GM03348 (cell line): Measurements from ENCODE around the gene MTCL1.

Source experiments
- DNase-seq: peaks from one replicate; pipeline ENCODE4 v3.0.0; 2012; ENCODE audit warnings: low spot score

MTCL1 gene

GRCh38 chr18:8812631-8813030 is 107.3 kb downstream of the MTCL1 start:
- no peak for DNase-seq

- DNase-seq = peak; percentile 72
Observed at GRCh38 chr18:8813611-8814010, 108.3 kb downstream of the MTCL1 start.

GRCh38 chr18:8814206-8814605 is 108.8 kb downstream of the MTCL1 start:
- DNase-seq = peak; percentile 61

GRCh38 chr18:8816220-8816619 is 110.9 kb downstream of the MTCL1 start:
- no peak for DNase-seq

- peak; percentile 68 for DNase-seq
Observed at GRCh38 chr18:8816816-8817215, 111.5 kb downstream of the MTCL1 start.

GRCh38 chr18:8818982-8819381 is 113.6 kb downstream of the MTCL1 start:
- DNase-seq = no peak

DNA sequence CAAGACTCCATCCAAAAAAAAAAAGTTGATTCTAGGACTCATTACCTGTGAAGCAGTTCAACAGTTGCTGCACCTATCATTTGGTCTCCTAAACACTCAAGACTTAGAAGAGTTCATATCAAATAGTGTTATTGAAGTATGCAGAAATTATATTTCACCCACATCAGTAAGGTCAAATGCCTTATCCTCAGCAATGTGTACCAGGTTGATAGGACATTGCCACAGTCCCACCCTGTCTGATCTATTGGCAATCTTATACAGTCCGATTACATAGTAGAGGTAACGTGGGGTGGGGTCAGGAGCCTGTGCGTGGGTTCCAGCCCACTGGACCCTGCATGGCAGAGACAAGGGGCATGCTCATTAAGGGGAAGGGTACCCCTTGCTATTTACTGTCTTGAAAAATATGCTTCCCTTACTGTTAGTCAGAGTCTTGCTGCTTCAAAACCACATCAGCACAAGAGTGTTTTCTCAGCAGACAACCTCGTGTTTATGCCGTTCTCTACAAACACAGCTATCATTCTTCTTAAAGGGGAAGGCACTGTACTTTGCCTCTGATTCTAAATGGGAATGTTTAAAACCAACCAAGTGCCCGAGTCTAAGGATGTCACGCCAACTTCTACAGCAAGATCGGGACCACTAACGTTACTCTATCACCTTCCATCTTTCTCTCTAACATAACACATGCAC is 115.2 kb downstream of the MTCL1 start:
- no peak for DNase-seq

- no peak for DNase-seq
Observed at GRCh38 chr18:8821083-8821465, 115.7 kb downstream of the MTCL1 start.

DNA sequence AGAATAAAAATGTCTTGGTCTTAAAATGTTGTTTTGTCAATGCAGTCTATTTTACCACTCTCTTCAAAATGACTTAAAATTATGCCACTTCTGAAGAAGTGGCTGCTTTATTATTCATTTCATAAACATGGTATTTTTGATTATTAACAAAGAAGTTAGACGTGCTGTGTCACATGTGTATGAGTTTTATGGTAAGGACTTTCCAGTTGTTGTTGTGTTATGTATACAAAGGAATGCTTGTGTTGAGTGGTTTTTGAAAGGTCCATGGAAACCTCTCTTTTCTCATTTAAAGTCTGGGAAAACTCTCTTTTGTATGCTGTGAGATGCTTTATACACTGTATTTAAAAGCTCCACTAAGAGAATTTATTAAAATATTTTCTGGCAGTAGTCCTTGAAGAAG is 116.2 kb downstream of the MTCL1 start:
- DNase-seq = no peak

GRCh38 chr18:8822643-8823042 is 117.3 kb downstream of the MTCL1 start:
- DNase-seq = no peak

GRCh38 chr18:8823530-8823929 is 118.2 kb downstream of the MTCL1 start:
- DNase-seq = no peak

GRCh38 chr18:8824846-8825245 is 119.5 kb downstream of the MTCL1 start:
- no peak for DNase-seq

DNA sequence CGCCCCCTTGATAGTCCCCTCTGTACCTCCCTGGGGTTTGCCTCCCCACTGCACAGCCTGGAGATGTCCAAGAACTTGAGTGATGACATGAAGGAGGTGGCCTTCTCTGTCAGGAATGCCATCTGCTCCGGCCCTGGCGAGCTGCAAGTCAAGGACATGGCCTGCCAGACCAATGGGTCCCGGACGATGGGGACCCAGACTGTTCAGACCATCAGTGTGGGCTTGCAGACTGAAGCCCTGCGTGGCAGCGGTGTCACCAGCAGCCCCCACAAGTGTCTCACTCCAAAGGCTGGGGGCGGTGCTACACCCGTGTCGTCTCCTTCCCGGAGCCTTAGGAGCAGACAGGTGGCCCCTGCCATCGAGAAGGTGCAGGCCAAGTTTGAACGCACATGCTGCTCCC is 119.9 kb downstream of the MTCL1 start:
- no peak for DNase-seq

- no peak for DNase-seq
Observed at GRCh38 chr18:8825729-8826375, 120.5 kb downstream of the MTCL1 start.

GRCh38 chr18:8826514-8826913 is 121.2 kb downstream of the MTCL1 start:
- DNase-seq = no peak

- no peak for DNase-seq
Observed at GRCh38 chr18:8826971-8827370, 121.6 kb downstream of the MTCL1 start.

- DNase-seq = no peak
Observed at GRCh38 chr18:8828300-8828699, 122.9 kb downstream of the MTCL1 start.

DNA sequence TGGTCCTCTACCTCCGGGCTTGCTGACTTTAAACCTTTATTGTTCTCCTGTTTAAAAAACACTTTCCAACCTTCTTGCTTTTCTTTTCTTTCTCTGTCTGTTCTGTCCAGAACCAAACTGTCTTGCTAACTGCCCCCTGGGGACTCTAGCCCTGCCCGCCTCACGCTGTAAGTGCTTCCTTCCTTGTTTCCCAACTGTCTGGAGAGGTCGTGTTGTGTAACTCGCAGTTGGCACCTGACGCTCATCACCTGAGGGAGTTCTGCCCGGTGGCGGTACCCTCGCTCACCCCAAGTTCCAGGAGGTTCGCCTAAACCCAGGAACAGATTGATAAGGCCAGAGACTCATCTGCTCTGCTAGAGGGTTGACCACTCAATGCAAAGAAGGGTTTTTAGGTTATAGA is 123.4 kb downstream of the MTCL1 start:
- no peak for DNase-seq

- no peak for DNase-seq
Observed at GRCh38 chr18:8830067-8831060, 125.0 kb downstream of the MTCL1 start.

DNA sequence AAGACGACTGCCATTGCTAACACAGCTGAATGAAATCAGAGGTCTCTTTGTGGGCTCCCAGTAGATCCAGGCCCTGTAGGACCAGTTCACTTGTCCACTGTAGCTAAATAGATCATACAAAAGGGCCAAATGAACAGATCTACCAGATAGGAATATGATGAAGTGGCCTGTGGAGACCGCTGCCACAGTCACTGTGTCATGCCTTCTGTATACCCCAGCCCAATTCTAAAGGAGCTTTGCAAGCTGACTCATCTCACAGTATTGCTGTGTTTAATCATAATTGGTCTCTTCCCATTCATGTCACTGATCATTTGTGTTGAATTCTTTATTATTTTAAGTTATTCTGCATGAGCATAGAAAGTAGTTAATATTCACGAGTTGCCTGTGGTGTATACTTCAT is 125.8 kb downstream of the MTCL1 start:
- no peak for DNase-seq

GRCh38 chr18:8831531-8831930 is 126.2 kb downstream of the MTCL1 start:
- DNase-seq = no peak

- no peak for DNase-seq
Observed at GRCh38 chr18:8833480-8833879, 128.1 kb downstream of the MTCL1 start.

DNA sequence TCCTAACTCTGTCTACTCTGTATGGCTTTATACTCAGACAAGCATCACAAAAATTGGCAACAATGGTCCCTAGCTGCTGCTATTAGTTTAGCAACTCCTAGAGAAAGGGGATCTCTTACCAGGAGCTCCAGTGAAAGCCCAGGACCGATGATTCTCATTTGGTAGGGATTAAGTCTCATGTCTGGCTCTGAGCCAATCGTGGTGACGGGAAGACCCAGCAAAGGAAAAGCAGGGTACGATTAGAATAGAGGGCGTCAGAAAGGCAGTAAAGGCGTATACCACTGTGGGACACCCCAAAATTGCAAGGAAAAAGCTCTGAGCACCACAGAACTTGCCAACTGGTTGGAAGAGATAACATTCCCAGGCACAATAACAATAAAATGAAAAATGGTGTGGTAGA is 129.5 kb downstream of the MTCL1 start:
- DNase-seq = no peak
